HG03025 (cell line): ENCODE data around the gene EIF4EBP3.
"Not testable (repeated sequence)": the region's sequence is repeated elsewhere in the genome, so short reads cannot be mapped to it uniquely, and the experiment has no call there.

Source experiments
- ATAC-seq: cut with Tn5 transposase; IDR thresholded peaks from one replicate; pipeline ENCODE4 v1.9.1; 2021; ENCODE audit warnings: mild to moderate bottlenecking, moderate library complexity; ENCODE audit not compliant: unreplicated experiment, low FRiP score

The EIF4EBP3 gene

DNA sequence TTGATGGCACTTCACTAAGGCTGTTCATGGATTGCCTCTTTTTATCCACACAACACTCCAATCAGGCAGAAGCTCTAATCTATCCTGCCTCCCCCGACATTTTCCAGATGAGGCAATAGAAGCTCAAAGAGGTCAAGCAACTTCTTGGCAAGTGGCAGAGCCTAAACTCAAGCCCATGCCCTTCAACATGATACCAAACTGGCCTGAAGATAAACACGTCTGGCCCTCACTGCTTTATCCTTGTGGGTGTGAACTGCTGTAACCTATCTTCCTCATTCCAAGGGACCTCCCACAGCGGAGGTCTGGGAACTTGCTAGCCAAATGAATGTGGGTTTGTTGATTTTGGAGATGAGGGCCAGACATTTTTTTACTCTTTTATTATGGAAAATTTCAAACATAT is 26.7 kb downstream of the EIF4EBP3 start:
- no peak for ATAC-seq

DNA sequence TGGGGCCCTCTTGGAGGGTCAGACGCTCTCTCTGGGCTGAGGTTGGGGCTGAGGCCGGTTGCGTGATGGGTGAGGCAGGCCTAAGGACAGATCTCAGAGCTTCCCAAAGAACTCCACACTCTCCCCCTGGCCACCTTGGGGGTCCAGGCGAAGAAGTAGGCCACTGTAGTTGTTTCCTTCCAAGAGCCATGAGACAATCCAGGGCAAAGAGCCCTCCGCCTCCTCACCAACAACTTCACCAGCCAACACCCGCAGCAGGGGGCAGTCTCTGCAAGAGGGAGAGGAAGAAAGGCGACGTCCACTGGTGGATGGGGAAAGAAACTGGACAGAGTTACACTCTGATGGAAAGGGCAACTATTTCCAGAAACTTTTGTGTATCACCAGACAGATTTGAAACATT is 27.8 kb downstream of the EIF4EBP3 start:
- ATAC-seq: no peak

DNA sequence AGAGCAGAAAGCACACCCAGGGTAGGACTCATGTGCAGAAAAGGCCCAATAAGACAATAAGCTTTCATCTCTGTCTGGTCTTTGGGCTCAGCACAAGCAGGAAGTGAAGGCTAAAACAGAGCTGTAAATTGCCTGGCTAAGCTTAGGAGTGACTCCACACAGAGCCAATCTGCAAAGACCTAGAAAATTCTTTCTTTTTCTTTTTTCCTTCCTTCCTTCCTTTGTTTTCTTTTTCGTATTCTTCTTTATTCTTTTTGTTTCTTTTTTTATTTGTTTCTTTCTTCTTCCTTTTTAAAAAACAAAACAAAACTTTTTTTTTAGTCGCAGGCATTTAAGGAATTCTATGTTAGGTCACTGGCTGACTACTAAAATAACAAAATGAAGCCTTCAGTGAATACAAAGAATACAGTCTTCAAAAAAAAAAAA is 29.3 kb downstream of the EIF4EBP3 start:
- ATAC-seq: no peak

DNA sequence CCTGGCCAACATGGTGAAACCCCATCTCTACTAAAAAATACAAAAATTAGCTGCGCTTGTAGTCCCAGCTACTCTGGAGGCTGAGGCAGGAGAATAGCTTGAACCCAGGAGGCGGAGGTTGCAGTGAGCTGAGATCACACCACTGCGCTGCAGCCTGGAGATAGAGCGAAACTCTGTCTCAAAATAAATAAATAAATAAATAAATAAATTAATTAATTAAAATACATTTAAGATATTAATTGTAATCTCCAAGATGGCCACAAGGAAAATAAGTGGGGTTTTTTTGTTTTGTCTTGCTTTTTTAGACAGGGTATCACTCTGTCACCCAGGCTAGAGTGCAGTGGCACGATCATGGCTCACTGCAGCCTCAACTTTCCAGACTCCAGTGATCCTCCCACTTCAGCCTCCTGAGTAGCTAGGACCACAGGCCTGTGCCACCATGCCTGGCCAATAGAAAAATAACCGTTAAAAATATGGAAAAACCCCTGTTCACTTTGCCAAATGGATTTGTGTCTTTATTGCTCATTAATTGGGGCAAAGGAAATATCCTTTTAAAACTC is 31.8 kb downstream of the EIF4EBP3 start:
- not testable (repeated sequence) for ATAC-seq

DNA sequence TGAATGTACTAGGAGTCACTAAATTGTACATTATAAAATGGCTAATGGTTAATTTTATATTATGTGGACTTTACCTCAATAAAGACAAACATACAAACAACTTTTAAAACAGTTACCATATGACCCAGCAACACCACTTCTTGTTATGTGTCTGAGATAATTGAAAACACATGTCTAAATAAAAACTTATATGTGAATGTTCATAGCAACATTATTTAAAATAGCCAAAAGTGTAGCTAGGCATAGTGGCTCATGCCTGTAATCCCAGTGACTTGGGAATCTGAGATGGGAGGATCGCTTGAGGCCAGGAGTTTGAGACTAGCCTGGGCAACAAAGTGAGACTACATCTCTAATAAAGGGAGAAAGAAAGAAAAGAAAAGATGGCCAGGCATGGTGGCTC is 40.0 kb downstream of the EIF4EBP3 start:
- ATAC-seq: no peak

DNA sequence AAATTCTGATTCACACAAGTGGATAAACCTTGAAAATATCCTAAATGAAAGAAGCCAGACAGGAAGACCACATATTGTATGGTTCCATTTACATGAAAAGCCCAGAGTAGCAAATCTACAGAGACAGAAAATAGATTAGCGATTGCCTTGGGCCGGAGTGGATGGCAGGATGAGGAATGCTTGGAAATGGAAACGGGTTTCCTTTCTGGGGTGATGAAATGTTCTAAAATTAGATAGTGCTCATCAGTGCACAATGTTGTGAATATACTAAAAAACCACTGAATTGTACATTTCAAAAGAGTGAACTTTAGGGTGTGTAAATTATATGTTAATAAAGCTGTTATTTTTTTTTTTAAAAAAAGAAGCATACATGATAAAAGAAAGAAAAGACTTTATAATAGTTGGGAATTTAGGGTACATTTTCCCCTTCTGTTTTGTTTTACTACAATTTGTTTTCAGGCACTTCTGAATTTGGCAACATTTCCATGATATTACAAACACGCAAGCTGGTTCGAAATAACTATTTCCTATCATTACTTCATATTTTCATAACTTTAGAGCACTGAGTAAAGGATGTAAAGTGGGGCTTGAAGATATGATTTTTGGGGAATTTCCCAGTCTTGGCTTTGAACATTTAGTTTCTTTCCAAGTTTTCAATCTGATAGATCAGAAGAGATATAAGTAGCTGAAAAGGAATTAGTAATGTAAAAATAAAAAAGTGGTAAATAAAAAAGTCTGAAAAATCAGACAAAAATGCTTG is 41.0 kb downstream of the EIF4EBP3 start:
- ATAC-seq: no peak

DNA sequence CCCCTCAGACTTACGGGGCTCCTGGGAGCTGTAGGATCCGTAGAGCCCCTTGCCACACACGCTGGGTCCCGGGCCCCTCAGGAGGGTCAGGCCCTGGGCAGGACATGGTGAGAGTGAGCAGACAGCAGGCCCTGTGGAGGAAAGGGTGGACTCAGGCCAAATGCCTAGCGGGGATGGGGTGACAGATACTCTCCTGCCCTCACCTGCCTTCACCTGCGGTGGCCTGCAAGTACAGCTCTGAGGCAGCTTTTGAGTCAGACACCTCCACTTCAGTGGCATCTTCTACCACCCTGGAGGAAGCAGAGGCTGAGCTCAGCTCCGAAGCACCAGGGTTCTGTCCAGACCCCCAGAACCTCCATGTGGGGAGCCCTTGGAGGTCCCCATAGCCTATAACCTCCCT is 43.4 kb downstream of the EIF4EBP3 start:
- ATAC-seq: no peak

DNA sequence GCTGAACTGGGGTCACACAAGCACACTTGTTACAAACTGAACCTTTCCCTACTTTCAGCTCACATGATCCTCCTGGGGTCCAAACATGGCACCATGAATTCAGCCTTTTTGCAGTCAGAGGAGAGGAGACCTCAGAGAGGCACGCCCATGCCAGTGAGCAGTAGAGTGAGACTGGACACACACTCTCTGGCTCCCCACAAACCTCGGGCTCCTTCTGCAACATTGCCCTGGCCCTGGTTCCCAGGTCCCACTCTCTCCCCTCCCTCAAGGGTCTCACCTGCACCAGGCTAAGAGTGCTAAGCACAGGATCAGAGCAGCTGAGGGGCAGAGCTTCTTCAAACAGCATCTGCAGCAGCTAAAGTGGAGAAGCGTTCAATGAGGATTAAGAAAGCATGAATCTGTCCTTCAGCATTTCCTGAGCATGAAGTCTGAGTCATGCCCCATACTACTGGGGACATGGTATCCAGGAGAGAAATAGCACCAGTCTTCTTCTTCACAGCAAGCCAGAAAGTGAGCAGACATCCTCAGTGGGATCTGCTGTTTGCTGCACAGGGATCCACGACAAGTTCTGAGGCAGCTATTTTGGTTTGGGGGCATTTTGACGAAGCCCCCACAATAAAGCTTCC is 44.4 kb downstream of the EIF4EBP3 start:
- ATAC-seq: no peak

DNA sequence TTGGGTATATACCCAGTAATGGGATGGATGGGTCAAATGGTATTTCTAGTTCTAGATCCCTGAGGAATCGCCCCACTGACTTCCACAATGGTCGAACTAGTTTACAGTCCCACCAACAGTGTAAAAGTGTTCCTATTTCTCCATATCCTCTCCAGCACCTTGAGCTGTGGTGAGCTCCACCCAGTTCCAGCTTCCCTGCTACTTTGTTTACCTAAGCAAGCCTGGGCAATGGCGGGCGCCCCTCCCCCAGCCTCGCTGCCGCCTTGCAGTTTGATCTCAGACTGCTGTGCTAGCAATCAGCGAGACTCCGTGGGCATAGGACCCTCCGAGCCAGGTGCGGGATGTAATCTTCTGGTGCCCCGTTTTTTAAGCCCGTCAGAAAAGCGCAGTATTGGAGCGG is 45.6 kb downstream of the EIF4EBP3 start:
- not testable (repeated sequence) for ATAC-seq

DNA sequence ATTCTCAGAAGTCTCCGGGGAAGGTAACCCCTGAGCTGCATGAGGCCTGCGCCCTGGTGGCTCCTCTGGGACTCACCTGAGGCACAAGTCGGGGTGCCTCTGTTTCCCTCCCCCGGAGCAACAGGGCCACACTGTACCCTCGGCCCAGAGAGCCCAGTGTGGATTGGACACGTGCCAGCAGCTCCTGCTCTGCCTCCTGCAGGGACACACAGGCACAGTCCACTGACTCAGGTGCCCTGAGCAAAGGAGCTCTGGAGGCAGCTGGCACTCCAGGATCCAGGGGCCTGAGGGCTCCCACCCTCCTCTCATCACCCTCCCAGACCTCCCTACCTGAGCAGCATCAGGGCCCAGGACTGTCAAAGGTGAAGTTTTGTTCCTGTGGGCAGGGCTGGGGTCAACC is 46.7 kb downstream of the EIF4EBP3 start:
- no peak for ATAC-seq

DNA sequence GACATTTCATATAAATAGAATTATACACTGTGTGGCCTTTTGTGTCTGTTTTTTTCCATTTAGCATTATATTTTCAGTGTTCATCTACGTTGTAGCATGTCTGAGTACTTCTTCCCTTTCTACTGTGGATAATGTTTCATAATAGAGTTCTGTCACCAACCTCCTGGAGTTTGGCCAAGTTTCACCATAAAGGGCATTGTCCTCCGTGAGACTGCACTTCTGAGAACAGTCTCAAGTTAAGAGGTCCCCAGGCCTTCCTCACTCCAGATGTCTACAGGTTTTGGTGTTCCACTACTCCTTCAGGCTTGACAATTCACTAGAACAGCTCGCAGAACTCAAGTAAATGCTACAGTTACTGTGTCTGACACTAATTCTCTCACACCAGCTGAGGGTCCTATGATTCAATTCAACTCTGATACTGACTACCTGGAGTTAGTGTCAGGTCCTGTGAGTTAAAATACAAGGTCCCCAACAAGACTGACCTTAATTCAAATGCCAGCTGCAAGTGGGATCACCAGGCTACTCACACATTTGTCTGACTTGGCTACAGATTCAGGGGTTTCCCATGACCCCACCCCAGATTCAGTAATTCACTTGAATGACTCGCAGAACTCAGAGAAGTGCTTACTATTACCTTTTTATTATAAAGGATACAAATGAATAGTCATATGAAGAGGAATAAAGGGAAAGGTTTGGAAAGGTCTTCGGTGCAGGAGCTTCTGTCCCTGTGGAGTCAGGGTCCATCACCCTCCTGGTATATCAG is 48.3 kb downstream of the EIF4EBP3 start:
- ATAC-seq: no peak

DNA sequence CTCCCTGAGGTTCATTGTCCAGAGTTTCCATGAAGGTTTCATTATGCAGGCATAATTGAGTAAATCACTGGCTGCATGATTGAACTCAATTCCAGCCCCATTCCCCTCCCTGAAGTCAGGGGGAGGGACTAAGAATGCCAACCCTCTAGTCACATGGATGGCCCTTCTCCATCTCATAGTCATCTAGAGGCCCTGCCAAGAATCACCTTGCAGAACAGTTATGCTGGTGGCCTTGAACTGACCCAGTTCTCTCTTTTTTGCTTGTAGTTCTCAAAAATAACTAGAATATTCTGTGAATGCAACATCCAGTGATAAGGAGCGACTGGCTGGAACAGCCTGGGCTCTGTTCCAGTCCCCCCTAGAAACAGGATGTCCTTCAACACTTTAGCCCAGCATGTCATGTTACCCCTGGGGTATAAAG is 48.9 kb downstream of the EIF4EBP3 start:
- no peak for ATAC-seq

DNA sequence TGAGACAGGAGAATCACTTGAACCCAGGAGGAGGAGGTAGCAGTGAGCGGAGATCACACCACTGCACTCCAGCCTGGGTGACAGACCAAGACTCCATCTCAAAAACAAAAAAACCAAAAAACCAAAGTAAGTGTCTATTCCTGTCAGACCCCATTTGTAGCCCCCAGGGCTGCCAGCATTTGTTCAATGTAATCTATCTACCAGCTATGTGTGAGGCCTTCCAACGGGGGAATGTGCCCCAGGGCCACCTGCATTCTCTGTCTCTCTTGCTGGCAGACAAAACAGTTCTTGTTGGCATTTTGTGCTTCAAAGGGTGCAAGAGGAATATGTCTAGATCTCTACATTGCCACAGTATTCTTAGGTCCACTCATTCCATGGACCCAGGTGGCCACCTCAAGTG is 51.4 kb downstream of the EIF4EBP3 start:
- ATAC-seq: no peak
